Lower leg skin (tissue), 4 donors: ENCODE results near the gene RFX2. TPM values are rescaled to one million over a fixed set of nuclear protein-coding genes. Genes with fewer than 3 reads are reported as not detected.
A peak's percentile ranks its signal among the peaks of the same experiment; 100 is the strongest.

Source experiments
- DNase-seq, 2 donors: peaks; one replicate each; pipeline ENCODE4 v3.0.0-alpha.2; 2019; ENCODE audit warnings: low spot score in 2 of 2
- H3K4me3 ChIP-seq: fragments of 200-600 bp; sonication (generic); 2 replicates; pipeline ENCODE4 v1.5.1; 2017; ENCODE audit warnings: mild to moderate bottlenecking, low read depth; ENCODE audit not compliant: poor library complexity, severe bottlenecking
- CTCF ChIP-seq, 3 donors: fragments of 450-650 bp; IDR thresholded peaks; one replicate each; pipeline ENCODE4 v1.5.1; 2016; ENCODE audit warnings: antibody characterized with exemption in 3 of 3, mild to moderate bottlenecking in 3 of 3, moderate library complexity in 2 of 3
- POLR2A ChIP-seq, 2 donors: fragments of 450-650 bp; IDR thresholded peaks; one replicate each; pipeline ENCODE4 v1.6.1; 2016 to 2017; ENCODE audit warnings: antibody characterized with exemption in 2 of 2, mild to moderate bottlenecking in 1 of 2, moderate library complexity in 1 of 2
- WGBS, 2 donors: methylation state at CpG; one replicate each; pipeline ENCODE4 v1.1.5; 2018; 5-methylcytosine and 5-hydroxymethylcytosine counted together
- intact Hi-C: fragments of 100-400 bp; cut with DNase I; formaldehyde crosslinking; loops from one replicate; pipeline ENCODE4 v1.15.0; 2023; ENCODE audit warnings: low total_unique reads
- total RNA-seq, 4 donors: library from RNA; depleted of rRNA; stranded (reverse); fragments of >200 nt; gene quantifications; one replicate each; pipeline ENCODE4 v1.1.0, GENCODE V29; 2016

The RFX2 gene
- total RNA-seq, 4 donors from 2014 or later, result 19.6 to 28.7 (median 25.8) TPM

GRCh38 chr19:6023085-6023682, 87.1 kb downstream of the RFX2 start:
- no peak for DNase-seq
- H3K4me3 ChIP-seq, result no peak overlapping the region
- no peak for TF ChIP-seq CTCF (IDR thresholded peaks at IDR 0.05)
- TF ChIP-seq POLR2A (IDR thresholded peaks at IDR 0.05), result no peak
- 70 to 75% methylated on average over 21 of the region's 21 CpGs for WGBS, 2 donors
- intact Hi-C loops, result loop anchor here (10.0 kb wide), 1 partner anchor 218 kb away; the partner anchor contains the start of gene NRTN

DNA sequence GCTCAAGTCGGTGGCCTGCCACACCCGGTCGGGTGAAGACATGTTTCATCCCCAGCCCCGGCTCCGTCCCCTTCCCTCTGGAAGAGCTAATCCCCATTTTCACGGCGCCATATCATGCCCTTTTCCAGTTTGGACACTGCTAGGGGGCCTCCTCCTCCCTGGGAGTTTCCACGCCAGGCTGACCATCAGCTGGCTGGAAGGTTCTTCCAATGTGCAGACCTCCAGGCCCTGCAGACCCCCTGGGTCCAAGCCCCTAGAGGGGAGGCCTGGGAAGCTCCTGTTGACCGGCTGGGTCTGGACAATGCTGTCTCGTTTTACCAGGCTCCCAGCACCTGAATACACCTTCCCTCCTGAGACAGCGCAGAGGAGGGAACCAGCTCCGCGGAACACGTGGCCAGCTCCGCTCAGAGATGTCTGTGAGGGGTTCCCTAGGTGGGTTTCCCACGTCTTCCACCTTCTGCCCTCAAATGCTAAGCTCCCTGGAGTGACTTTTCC, 87.7 kb downstream of the RFX2 start:
- 81% methylated on average over 14 to 16 of the region's 16 CpGs for WGBS, 2 donors
- intact Hi-C loops, result loop anchor here (10.0 kb wide), 1 partner anchor 218 kb away; the partner anchor contains the start of gene NRTN
- no peak for DNase-seq
- TF ChIP-seq POLR2A (IDR thresholded peaks at IDR 0.05), result no peak
- TF ChIP-seq CTCF (IDR thresholded peaks at IDR 0.05), result no peak
- H3K4me3 ChIP-seq, result no peak overlapping the region

DNA sequence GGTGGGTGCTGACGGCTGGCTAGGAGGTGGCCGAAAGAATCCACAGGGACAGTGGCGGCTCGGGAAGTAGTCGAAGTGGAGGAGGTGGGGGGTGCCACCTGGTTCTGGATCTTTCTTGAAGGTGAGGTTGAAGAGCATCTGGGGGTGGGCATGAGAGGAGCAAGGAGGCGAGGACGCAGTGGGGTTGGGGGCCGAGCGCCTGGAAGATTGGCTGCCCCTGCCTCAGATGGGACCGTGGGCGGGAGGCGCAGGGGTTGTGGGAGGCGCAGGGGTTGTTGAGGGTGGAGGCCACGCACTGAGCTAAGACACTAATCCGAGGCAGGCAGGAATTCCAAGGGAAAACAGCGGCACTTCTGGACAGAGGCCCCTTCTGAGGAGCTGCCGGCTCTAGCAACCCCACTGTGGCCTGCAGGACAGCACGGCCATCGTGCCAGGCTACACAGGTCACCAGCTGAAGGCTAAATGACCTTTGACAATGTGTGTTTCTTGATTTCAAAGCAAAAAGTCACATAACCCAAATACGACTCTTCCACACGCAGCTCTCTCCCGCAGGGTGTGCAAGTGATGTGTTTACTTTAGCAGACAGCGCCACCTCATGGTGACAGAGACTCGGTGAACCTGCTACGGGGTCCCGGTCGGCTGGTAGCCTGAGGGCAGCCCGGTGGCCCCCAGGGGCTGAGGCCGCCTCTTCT, 88.3 kb downstream of the RFX2 start:
- H3K4me3 ChIP-seq, result no peak overlapping the region
- intact Hi-C loops, result loop anchor here (10.0 kb wide), 1 partner anchor 217 kb away; the partner anchor contains the start of gene NRTN
- TF ChIP-seq POLR2A (IDR thresholded peaks at IDR 0.05) (no peak), CTCF (IDR thresholded peaks at IDR 0.05) (peak in 1 of 3 donors; percentile 58)
- DNase-seq, result peak; percentile 67 to 91
- WGBS, 2 donors, result 63 to 67% methylated on average over 26 to 29 of the region's 29 CpGs

GRCh38 chr19:6020972-6021805, 89.1 kb downstream of the RFX2 start:
- intact Hi-C loops, result loop anchor here (10.0 kb wide), 1 partner anchor 216 kb away; the partner anchor contains the start of gene NRTN
- WGBS, 2 donors, result 80 to 81% methylated on average over 22 of the region's 22 CpGs
- no peak overlapping the region for H3K4me3 ChIP-seq
- no peak for TF ChIP-seq POLR2A (IDR thresholded peaks at IDR 0.05)
- no peak for TF ChIP-seq CTCF (IDR thresholded peaks at IDR 0.05)
- no peak for DNase-seq

DNA sequence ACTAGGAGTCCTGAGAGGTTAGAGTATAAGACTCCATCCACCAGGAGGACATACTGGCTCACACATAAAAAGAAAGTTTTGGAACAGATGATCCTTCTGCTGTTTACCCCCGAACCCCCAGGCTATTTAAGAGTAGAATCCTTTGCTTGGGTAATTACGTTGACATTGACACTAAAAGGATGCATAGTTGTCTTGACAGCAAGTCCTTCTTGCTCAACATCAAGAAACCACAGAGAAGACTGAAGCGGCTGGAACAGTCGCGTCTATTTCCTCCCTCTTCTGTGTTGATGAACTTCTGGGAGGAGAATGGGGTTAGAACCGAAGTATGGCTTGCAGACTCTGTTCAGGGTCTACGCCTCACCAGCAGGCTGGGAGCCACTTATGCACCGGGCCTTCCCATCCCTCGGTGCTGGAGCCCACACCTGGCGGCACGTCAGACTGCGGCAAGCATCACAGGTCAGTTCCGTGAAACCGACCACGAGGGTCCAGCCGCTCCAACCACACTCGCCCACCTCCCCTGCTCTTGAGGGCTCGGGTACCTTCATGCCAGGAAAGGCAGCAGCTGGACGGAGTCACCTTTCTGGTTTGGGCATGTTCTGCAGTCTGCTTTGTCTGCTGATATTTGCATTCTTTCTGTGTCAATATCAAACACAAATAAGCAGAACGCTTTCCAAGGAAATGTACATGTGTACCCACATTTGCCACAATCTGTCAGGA, 90.0 kb downstream of the RFX2 start:
- WGBS, 2 donors, result 82 to 88% methylated on average over 17 to 20 of the region's 20 CpGs
- TF ChIP-seq POLR2A (IDR thresholded peaks at IDR 0.05) (no peak), CTCF (IDR thresholded peaks at IDR 0.05) (no peak)
- DNase-seq, result no peak
- intact Hi-C loops, result loop anchor here (10.0 kb wide), 1 partner anchor 216 kb away; the partner anchor contains the start of gene NRTN
- H3K4me3 ChIP-seq, result no peak overlapping the region
